C1 segment of cervical spinal cord (tissue), 14 donors: Measurements from ENCODE around the gene TPM3.
"Not testable (repeated sequence)": the region's sequence is repeated elsewhere in the genome, so short reads cannot be mapped to it uniquely, and the experiment has no call there.

Source experiments
- DNase-seq, 14 donors: peaks; one replicate each; lab custom pipeline; 2025; lab: John Stamatoyannopoulos, UW

TPM3 gene

DNA sequence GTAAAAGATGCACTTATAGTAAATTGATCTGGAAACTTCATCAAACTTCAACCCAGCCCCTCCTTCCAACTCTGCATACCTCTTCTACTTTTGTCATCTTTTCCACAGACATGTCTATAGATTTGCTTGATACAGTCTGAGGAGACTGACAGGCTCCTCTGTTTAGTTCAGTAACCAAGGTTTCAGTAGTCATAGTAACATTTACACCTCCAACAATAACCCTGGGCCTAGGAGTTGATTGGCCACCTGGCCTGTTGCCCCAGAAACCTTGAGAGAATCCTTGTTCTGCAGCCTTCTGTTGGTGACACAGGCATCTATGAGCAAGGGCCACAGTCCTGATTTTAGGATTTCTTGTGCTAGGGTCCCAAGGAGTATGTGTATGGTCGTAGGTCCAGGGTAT, 14.3 kb upstream of the TPM3 start, which contains the start of gene CFAP141:
TSS of gene CFAP141 (minus strand) at position 138 of the 400 bp plus-strand sequence. CDS start at position 112, 26 bp downstream.
- DNase-seq: no peak

DNA sequence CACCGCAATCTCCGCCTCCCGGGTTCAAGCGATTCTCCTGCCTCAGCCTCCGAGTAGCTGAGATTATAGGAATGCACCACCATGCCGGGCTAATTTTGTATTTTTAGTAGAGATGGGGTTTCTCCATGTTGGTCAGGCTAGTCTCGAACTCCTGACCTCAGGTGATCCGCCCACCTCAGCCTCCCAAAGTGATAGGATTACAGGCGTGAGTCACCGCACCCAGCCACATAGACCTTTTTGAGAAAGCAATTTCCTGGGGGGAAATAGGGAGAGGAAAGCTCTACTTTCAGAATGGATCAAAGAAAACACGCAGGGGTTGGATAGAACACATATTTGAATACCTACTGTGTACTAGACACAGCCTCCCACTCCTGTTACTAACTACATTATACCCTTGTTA, 13.9 kb upstream of the TPM3 start:
- not testable (repeated sequence) for DNase-seq

DNA sequence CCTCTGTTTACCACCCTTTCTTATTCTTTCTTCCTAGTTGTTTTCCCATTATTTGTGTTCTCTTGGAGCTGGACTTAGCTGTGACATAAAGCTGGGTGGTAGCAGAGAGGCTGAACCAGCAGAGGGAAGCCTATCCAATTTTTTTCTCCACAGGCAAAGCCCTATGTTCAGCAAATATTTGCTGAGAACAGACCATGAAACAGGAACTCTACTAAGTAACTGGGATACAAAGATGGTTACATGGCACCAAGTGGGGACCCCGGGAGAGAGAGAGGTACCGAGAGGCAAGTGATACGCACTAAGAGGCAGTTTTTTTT, 7.6 kb upstream of the TPM3 start:
- no peak for DNase-seq

DNA sequence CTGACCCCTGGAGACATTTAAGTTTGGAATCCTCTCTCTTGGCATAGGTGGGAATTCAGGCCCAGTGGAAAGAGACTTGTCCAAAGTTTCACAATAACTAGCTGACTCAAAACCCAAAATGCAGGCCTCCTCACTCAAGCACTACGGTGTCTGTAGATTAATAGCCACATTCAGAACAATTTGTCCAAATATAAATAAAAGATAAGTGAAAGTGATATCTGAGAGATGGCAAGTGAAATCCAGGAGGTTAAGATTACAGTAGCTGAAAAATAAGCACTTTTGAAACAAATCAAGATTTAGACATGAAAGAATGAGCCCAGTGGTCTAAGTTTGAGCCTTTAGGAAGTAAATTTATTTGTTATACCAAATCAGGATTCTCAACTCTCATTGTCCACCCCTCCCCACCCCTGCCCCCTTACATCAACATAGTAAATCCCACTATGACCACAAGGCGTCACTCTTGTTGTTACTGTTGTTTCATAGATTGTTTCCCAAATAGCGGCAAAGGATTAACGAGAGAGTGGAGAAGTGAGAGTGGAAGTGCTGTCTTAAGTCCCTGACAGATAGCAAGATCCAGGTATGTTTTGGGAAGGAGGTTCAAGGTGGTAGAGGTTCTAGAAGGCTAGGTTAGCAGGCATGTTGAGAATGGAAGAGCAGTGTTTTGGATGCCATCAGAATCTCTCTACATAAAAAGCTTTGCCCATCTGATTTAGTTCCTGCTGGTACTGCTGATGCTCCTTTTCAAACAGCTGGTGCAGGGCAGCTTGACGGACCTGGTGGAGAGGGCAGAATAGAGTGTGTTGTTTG, 7.1 kb upstream of the TPM3 start:
- peak in 1 of 14 donors; percentile 20 for DNase-seq

DNA sequence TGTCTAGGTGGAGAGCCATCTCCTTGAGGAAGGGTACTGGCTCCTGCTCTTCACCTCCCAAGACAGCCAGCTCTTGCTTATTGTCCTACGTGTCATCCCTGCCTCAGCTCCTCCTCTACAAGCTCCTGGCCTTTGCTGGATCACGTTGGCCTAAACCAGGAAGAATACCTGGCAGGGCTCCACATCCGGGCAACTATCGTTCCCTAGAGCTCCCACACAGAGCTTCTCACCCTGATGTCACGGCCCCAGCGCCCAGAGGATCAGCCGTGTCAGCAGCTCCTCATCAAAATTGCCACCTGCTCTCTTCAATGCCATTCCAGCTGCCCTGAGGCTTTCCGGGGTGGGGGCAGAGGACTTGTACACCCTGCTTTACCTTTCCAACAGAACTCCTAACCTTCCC, 1.9 kb upstream of the TPM3 start:
- DNase-seq: no peak

DNA sequence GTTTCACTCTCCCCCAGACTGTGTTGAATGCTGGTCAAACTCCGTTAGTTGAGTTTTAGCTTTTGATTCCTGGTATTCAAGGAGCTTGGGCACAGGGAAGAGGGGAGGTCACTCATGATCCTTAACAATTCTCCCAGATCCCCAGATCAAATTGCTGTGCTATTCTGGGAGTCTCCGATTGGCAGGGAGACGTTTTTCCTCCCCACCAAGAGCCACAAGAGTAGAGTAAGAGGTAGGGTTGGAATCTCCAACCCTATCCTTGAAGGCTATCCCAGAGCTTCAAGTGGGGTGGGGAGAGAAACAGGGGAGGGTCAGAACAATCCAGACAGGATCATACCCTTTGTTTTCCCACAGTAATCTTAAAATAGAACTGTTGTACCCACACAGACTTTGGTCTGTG, 576 bp upstream of the TPM3 start:
- no peak for DNase-seq

DNA sequence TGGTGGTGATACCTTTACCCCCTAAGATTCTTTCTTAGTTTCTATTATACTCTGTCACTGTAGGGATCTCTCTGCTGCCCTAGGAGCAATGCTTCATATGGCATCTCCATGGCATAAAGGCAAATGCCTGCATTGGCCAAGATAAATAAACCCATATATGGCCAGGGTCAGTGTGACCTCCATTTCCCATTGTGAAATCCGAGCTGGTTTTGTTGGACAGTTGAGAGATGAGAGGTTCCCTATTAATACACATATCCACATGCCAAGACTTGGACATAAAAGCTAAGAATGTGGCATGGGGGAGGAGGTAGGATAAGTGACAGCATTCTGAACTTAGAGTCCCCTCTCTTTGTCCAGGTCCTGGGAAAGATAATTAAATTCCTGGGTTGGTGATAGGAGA, 1.4 kb downstream of the TPM3 start:
- DNase-seq: no peak

DNA sequence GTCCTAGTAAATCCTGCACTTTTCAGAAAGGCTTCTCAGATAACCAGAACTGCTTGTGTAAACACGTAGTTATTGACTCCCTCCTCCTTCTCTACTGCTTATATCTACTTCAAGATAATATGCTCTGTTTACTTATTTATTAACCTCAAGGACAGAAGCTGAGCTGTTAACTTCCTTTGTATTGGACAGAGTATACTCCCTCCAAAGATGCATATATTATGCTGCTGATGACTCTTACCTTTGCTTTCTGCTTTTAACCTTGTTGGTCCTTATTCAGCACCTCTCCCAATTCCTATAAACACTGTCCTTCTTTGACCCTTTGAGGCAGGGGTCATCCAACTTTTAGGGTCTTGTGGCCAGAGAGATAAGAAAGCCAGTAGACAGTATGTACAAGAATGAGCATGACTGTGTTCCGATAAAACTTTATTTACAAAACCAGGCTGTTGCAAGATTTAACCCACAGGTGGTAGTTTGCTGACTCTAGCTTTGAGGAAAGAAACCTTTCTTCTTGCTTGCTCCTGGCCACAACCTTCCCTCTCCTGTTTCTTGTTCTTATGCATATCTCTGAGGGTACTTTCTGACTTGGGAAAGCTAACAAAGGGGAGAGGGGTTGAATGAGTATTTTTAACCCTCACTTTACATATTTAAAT, 4.9 kb downstream of the TPM3 start:
- DNase-seq: no peak

DNA sequence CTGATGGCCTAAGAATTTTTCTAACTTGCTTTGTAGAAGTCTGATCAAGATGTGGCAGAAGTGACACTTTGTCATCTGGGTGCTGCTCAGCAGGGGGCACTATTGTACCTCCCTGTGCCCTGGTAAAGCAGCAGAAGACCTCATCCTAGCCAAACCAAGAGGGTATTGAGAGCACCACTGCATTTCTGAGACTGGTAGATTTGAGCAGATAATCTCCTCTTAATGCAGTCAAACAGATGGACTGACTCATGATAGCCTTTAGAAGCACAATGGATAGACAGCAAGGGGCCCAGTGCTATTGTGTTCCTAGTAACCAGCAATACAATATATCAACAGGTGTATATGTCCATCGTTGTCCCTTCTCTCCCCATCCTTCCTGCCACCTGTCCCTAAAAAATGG, 5.7 kb downstream of the TPM3 start:
- DNase-seq: no peak

DNA sequence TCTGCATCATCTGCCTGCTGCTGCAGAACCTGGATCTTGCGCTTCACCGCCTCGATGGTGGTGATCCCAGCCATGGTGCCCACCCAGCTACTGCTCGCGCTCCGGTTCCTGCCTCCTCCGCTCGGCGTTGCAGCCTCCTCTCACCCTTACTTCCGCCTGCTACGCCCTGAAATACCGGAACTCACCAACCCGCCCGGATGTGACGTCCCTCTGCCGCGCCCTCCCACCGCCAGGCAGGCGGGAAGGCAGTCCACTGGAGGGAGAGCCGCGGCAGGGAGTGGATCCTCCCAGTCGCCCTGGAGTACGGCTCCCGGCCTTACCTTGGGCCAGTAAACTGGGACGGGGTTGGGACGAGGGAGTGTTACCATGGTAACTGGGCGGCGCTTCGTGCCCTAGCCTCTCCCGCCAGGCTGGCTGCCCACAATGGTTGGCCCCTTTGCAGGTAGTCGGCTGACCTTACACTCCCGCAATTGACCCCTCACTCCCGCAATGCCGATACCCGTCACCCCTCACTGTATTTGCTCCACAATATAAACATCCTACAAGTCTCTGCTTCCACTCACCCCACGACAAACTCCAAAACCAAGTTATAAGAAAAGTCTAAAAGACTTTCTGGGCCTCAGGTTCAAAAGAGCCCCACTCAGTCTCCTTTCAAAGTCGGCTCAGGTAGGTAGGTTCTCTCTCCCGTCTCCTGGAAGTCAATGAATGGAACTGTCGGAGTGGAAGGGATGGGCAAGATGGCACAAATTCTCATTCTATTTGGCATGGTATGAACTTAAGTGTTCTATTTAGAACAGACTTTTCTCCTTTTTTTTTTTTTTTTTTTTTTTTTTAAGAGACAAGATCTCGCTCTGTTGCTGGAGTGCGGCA, 8.6 kb downstream of the TPM3 start:
- DNase-seq: peak; percentile 16 to 97 (median 92)

DNA sequence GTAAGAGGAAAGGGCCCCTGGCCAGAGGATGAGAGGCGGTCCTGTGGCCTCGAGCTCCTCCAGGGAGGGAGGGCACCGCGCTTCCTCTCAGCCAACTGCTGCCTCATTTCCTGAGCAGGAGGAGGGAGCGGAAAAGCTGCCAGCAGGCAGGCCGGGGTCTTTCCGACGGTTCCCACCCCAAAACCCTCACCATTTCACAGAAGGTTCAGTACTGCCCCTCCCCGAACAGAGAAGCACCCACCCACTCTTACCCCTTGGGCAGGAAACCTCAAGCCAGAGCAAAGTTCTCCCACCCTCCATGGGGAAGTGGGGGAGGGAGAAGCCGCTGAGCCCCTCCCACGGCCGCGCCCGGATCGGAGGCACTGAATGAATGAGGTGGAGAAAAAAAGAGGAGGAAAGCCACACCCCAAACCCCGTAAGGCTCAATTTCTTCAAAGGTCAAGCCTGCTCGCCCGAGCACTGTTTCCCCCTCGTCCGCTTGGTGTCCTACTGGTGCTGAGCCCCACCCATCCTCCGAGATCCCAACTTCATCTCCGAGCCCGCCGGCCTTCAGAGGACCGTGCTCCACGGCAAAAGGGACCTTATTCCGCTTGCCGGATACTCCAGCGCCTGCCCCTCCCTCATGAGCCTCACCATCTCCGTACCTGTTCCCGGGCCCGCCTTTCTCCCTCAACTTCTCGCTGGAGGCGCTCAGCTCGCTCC, 9.4 kb downstream of the TPM3 start:
- DNase-seq: peak in 11 of 14 donors; percentile 32 to 80 (median 51)

DNA sequence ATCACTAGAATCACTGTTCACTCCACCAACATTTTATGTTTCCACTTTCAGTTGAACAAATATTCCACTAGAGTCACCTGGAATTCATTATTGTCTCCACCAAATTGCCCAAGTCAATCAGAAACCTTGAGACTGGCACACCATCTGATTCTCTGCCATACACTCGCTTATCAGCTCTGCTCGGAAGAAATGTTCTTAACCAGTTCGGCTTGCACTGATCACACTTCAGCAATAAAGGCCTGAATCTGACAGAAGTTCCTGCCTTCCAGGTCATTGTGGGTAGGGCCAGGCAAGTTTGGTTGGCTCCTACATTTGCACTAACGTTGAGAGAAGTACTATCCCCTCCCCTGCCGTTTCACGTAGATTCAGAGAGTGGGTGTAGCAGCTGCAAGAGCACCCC, 10.0 kb downstream of the TPM3 start:
- no peak for DNase-seq

DNA sequence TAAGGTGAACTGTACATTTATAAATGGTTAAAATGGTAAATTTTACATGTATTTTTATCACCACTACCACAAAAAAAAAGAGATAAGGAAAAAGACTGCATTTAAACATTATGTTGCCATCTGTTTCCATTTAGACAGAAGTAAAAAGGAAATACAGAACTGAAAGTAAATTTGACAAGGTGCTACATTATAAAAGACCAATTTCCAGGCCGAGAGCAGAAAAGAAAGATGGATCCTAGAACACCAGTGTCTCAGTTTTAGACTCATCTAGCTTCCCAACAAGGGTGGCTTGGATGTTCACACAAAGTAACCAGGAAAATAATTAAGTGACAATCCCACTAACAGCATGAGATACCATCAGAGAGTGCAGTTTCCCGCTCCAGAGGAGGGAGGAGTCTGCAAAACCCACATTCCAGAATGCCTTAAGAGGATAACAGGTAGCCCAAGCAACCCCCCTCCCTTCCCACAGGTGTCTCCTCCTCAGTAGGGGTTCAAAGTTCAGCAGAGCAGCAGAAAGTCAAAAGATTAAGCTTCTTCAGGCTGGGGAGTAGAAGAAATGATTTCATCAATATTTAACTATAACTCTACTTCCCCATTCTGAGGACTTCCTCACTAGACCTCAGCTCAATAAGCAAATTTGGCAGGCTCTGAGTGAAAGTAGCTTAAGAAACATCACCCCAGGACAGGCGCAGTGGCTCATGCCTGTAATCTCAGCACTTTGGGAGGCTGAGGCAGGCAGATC, 11.8 kb downstream of the TPM3 start:
- no peak for DNase-seq

DNA sequence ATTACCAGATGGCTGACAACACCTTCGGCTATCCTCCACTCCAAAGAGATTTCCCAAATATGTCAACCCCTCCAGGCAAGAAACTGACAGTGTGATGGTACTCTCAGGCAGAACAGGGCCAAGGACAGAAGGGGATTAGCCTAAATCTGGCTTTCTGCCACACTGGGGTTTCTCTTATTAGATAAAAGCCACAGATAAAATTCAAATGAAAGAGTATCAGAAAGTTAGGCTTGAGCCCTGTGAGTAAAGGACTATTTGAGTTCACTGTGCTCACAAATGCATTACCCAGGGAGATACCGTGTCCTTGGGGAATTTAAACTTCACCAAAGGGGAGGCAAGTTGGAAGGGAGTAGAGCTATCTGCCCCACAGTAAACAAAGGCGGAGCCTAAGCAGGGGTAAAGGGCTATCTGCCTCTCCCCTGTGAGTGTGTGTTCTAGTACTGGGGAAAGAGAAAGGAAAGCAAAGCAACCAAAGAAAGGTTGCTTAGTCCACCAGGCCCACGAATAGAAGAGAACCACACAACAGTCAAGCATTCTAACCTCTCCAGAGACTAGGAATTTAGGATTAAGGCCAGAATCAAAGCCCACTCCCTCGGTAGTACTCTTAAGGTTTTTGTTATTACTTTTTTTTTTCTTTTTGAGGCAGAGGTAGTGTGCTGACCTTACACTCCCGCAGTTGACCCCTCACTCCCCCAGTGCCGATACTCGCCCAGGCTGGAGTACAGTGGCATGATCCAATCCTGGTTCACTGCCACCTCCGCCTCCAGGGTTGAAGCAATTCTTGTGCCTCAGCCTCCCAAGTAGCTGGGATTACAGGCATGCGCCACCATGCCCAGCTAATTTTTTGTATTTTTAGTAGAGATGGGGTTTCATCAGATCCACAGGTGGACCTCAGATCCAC, 12.7 kb downstream of the TPM3 start:
- DNase-seq: no peak

DNA sequence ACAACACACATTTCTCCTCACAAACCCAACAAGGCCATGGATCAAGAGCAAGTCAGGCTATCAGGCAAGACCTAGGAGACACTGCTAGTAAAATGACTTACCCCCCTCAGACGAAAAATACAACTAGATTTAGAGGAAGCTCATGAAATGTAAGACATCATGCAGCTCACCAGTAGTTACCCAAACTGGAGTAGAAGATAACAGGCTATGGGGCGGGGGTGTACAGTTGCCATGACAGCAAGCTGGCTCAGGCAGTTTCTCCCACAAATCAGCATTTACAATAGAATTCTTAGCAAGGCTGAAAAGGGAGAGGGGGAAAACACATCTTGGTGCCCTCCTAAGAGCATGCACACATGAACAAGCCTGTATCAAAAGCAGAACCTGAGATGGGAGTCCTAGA, 13.9 kb downstream of the TPM3 start:
- DNase-seq: no peak

DNA sequence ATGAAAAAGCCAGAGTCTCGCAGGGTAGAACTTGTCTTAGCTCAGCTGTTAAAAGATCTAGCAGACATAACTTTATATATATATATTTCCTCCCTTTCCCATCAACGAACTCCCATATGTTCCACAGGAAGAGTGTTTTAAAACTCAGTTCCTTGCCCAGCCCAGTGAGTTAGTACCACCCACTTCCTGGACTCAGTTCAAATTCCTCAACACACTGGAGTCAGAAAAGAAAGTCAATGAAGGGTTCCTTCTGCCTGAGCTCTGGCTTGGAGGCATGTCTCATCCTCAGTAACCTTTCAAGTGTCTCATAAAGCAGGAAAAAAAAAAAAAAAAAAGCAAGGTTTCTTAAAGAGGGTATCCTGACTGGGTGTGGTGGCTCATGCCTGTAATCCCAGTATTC, 15.6 kb downstream of the TPM3 start:
- DNase-seq: no peak

DNA sequence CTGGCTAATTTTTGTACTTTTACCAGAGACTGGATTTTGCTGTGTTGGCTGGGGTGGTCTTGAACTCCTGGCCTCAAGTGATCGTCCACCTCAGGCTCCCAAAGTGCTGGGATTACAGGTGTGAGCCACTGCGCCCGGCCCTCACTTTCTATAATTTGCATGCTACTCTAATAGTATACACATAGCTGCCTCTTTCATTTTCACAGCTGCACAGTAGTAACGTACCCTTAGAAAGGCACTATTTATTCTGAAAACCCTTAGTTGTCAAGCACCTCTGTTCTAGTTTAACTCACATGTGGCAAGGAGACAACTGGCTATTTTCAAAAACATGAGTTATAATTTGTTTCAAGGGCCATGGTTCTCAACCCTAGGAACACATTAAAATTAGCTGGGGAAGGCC, 17.2 kb downstream of the TPM3 start:
- DNase-seq: no peak

DNA sequence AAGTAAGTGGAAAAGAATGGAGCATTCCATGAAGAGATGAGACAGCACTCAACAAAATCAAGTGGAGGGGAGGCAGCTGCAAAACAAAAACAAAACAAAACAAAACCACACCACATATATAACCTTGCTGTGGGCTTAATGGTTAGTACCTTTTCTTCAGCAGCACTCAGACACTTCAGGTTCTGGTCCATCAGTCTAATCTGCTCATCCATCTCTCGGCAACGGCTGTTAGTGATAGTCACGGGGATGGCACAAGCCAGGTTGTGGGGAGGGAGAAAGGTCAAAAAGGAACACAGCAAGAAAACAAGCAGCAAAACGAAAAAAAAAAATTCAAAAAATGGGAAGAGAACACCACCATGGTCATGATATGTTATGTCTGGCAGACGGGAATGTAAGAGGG, 20.0 kb downstream of the TPM3 start:
- no peak for DNase-seq

DNA sequence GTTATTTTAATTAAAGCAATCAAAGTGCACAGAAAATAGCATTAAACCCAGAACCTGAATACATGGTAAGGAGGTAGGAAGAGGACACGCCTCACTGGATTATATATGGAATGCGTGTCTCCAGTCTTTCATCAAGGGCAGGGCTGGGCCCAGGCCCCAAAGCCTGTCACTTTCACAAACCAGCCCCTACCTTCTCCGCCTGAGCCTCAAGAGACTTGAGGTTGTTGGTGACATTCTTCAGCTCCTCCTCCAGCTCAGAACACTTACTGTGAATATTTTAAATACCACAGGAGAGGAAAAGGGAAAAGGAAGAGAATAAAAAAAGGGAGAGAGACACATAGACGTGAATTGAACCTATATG, 20.7 kb downstream of the TPM3 start:
- DNase-seq: no peak

DNA sequence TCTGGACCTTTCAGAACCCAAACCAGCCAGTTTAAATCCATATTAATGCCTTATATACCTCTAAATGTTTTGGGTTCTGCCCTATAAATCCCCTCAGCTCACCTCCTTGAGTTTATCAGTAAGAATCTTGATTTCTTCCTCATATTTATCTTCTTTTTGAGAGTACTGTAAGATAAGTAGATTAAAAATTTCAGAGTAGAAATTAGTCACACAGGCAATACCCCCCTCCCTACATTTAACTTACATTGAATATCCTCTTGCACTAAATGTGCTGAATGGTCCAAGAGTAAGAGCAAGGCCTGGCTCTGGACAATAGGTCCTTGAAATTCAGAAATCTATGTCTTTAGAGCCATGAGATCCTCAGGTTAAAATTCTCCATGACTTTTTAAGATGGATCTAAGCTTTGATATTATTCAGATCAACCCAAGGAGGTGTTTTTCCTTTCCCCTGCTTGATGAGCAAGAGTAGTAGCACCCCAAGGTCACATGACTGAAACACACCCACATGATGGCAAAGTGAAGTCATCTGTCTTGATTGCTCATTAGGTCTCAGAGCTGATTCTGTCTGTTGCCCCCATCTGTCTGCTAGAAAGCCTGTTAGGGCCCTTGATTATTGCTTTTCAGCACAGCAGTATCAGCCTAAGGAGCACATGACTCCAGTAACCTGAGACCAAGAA, 21.2 kb downstream of the TPM3 start:
- DNase-seq: no peak
